Measurements from ENCODE around the gene TRIM25.

Gene TRIM25

GRCh38 chr17:56884483-56885311 is 29.2 kb downstream of the TRIM25 start:
- Mint-ChIP-seq H3K27me3 (no peaks in the 10 kb centered on the region), H3K36me3 (ENCODE audit: insufficient read depth) (peaks cover 12% of the 10 kb centered on the region), H3K27ac (no peak overlapping the region), H3K9me3 (no peaks in the 10 kb centered on the region), H3K4me3 (no peak overlapping the region), H3K4me1 (ENCODE audit: low read depth in 2 of 2) (no peaks in the 10 kb centered on the region)
- no peak for ATAC-seq (replicated peaks)
- DNase-seq: no peak

GRCh38 chr17:56883616-56884015 is 30.2 kb downstream of the TRIM25 start:
- no peak for ATAC-seq (replicated peaks)
- no peak for DNase-seq
- peaks cover 12% of the 10 kb centered on the region for H3K36me3 Mint-ChIP-seq (ENCODE audit: insufficient read depth)
- no peak overlapping the region for H3K27ac Mint-ChIP-seq
- H3K4me1 Mint-ChIP-seq (ENCODE audit: low read depth in 2 of 2): no peaks in the 10 kb centered on the region
- no peaks in the 10 kb centered on the region for H3K27me3 Mint-ChIP-seq
- no peak overlapping the region for H3K4me3 Mint-ChIP-seq
- H3K9me3 Mint-ChIP-seq: no peaks in the 10 kb centered on the region

DNA sequence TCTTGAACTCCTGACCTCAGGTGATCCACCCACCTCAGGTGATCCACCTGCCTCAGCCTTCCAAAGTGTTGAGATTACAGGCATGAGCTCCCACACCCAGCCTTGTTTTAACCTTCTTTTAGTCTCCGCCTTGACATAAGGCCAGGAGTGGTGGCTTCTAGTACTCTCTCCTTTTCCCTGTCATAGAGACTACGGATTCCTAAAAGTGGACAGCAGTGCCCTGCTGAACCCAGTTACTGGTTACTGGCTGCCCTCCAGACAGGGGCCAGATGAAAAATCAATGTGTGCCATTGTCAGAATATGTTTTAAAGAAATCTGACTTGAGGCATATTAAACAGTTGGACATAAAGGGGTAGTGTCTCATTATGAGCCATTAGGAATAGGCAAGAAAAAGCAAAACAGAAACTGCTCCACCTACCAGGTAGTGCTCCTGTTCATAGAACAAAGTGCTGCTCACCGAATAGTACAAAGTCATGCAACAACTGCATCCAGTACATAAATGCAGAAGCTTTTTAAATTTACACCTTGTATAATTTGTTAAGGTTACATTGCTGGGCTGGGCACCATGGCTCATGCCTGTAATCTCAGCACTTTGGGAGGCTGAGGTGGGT is 32.1 kb downstream of the TRIM25 start:
- no peaks in the 10 kb centered on the region for H3K9me3 Mint-ChIP-seq
- no peak for ATAC-seq (replicated peaks)
- peaks cover 7% of the 10 kb centered on the region for H3K36me3 Mint-ChIP-seq (ENCODE audit: insufficient read depth)
- peak overlapping the region in 1 of 2 donors; percentile 44 for H3K27ac Mint-ChIP-seq
- H3K4me3 Mint-ChIP-seq: no peak overlapping the region
- DNase-seq: no peak
- no peaks in the 10 kb centered on the region for H3K27me3 Mint-ChIP-seq
- H3K4me1 Mint-ChIP-seq (ENCODE audit: low read depth in 2 of 2): no peaks in the 10 kb centered on the region

GRCh38 chr17:56880571-56880970 is 33.3 kb downstream of the TRIM25 start:
- Mint-ChIP-seq H3K36me3 (ENCODE audit: insufficient read depth) (peaks cover under 1% of the 10 kb centered on the region), H3K4me3 (no peak overlapping the region), H3K9me3 (no peaks in the 10 kb centered on the region), H3K4me1 (ENCODE audit: low read depth in 2 of 2) (no peaks in the 10 kb centered on the region), H3K27me3 (peaks cover 0 to 6% of the 10 kb centered on the region in 2 donors), H3K27ac (no peak overlapping the region)
- no peak for DNase-seq
- no peak for ATAC-seq (replicated peaks)

- Mint-ChIP-seq H3K27ac (no peak overlapping the region), H3K36me3 (ENCODE audit: insufficient read depth) (no peaks in the 10 kb centered on the region), H3K4me1 (ENCODE audit: low read depth in 2 of 2) (no peaks in the 10 kb centered on the region), H3K9me3 (no peaks in the 10 kb centered on the region), H3K27me3 (peaks cover 0 to 6% of the 10 kb centered on the region in 2 donors), H3K4me3 (no peak overlapping the region)
- no peak for ATAC-seq (replicated peaks)
- DNase-seq: no peak
Observed at GRCh38 chr17:56880133-56880532, 33.7 kb downstream of the TRIM25 start.

GRCh38 chr17:56879280-56879679 is 34.6 kb downstream of the TRIM25 start:
- DNase-seq (no peak), ATAC-seq (replicated peaks) (no peak)
- no peak overlapping the region for H3K4me3 Mint-ChIP-seq
- H3K36me3 Mint-ChIP-seq (ENCODE audit: insufficient read depth): no peaks in the 10 kb centered on the region
- H3K4me1 Mint-ChIP-seq (ENCODE audit: low read depth in 2 of 2): no peaks in the 10 kb centered on the region
- no peak overlapping the region for H3K27ac Mint-ChIP-seq
- H3K9me3 Mint-ChIP-seq: no peaks in the 10 kb centered on the region
- H3K27me3 Mint-ChIP-seq: peaks cover 0 to 11% of the 10 kb centered on the region in 2 donors

GRCh38 chr17:56876766-56877179 is 37.1 kb downstream of the TRIM25 start:
- DNase-seq: no peak
- Mint-ChIP-seq H3K9me3 (no peaks in the 10 kb centered on the region), H3K27me3 (peaks cover 9 to 11% of the 10 kb centered on the region in 2 donors), H3K27ac (no peak overlapping the region), H3K36me3 (ENCODE audit: insufficient read depth) (no peaks in the 10 kb centered on the region), H3K4me3 (no peak overlapping the region), H3K4me1 (ENCODE audit: low read depth in 2 of 2) (no peaks in the 10 kb centered on the region)
- no peak for ATAC-seq (replicated peaks)

- ATAC-seq (replicated peaks) (no peak), DNase-seq (no peak)
- Mint-ChIP-seq H3K27me3 (peaks cover 5 to 9% of the 10 kb centered on the region in 2 donors), H3K4me1 (ENCODE audit: low read depth in 2 of 2) (no peaks in the 10 kb centered on the region), H3K27ac (peak overlapping the region in 1 of 2 donors; percentile 31), H3K9me3 (no peaks in the 10 kb centered on the region), H3K36me3 (ENCODE audit: insufficient read depth) (peaks cover 8% of the 10 kb centered on the region), H3K4me3 (no peak overlapping the region)
Observed at GRCh38 chr17:56870081-56870651, 43.7 kb downstream of the TRIM25 start.

DNA sequence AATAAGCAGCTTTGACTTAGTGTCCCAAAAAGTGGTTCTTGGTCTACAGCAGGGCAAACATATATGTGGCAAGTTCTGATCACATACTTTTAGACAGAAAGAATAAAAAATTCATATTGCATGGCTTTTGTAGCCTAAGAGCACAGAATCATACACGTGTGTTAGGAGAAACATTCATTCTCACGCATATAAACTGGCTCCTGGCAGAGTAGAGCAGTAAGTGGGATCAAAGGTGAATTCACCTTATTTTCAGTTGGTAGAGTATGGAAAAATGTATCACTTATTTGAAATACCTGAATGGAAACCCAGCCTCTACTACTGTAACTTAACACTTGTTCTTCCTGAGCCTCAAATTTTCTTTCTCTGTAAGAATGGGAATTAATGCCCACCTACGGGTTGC is 45.1 kb downstream of the TRIM25 start:
- Mint-ChIP-seq H3K36me3 (ENCODE audit: insufficient read depth) (peaks cover 14% of the 10 kb centered on the region), H3K27me3 (peaks cover 0 to 9% of the 10 kb centered on the region in 2 donors)

DNA sequence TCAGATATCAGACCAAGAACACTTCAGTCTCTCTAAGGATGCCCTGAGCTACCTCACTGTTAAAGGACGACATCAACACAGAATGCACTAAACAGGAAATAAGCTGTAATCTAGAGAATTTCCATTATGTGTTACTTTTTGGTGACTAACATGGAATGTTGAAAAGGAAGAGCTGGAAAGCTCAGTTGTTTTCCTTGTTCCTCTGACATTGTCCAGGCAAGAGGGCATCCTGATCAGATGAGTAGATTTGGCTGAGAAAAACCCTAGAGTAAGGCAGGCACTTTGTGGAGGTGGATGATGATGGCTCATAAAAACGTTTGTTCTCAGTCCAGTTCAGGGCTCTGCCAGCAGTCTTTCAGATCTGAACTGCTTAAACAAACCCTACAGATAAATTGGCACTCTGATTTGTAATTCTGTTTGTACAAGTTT is 45.9 kb downstream of the TRIM25 start:
- Mint-ChIP-seq H3K36me3 (ENCODE audit: insufficient read depth) (peaks cover 20% of the 10 kb centered on the region), H3K27ac (peak overlapping the region in 1 of 2 donors; percentile 22)

More for the DNA sequence above, 45.1 kb downstream of the TRIM25 start:
- Mint-ChIP-seq H3K4me3 (no peak overlapping the region), H3K4me1 (ENCODE audit: low read depth in 2 of 2) (no peaks in the 10 kb centered on the region), H3K9me3 (no peaks in the 10 kb centered on the region), H3K27ac (no peak overlapping the region)
- DNase-seq (no peak), ATAC-seq (replicated peaks) (no peak)

DNA sequence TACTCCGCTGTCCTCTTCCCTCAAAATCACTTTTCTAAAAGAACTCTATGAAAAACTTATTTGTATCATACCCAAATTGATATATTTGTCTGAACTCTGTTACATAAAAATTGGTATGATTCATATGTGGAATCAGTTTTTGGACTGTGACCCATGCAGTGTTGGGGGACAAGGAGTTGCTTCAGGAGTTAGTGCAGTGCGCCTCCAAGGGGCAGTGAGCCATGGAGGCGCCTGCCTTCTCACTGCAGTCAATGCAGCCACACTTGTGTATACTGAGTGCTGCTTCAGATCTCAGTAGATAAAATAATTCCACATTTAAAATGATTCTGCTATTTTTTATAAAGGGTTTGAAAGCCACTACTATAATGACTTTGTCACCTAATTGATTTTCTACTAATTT is 47.4 kb downstream of the TRIM25 start:
- Mint-ChIP-seq H3K27ac (peak overlapping the region in 1 of 2 donors; percentile 3), H3K4me1 (ENCODE audit: low read depth in 2 of 2) (no peaks in the 10 kb centered on the region), H3K36me3 (ENCODE audit: insufficient read depth) (peaks cover 35% of the 10 kb centered on the region), H3K9me3 (no peaks in the 10 kb centered on the region), H3K27me3 (no peaks in the 10 kb centered on the region), H3K4me3 (no peak overlapping the region)
- no peak for DNase-seq
- no peak for ATAC-seq (replicated peaks)

More for the DNA sequence above, 45.9 kb downstream of the TRIM25 start:
- H3K9me3 Mint-ChIP-seq: no peaks in the 10 kb centered on the region
- DNase-seq: no peak
- no peaks in the 10 kb centered on the region for H3K4me1 Mint-ChIP-seq (ENCODE audit: low read depth in 2 of 2)
- no peak overlapping the region for H3K4me3 Mint-ChIP-seq
- peaks cover 0 to 2% of the 10 kb centered on the region in 2 donors for H3K27me3 Mint-ChIP-seq
- ATAC-seq (replicated peaks): no peak

DNA sequence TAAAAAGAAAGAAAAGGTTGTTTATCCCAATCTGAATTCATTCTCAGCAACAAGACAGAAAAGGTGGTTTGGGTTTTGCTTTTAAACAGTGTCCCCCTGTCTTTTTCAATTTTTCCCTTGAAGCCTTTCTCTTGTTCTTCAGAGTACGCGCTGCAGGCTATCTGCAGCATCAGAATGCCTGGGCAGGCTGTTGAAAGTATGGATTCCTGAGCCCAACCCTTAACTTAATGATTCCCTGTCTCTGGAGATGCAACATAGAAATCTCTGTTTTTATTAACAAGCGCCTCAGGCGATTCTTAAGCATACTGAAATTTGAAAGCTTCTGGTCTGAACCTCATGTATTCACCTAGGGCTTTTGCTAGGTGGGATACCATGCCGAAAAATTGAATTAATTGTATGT is 47.8 kb downstream of the TRIM25 start:
- DNase-seq (no peak), ATAC-seq (replicated peaks) (no peak)
- Mint-ChIP-seq H3K9me3 (no peaks in the 10 kb centered on the region), H3K4me3 (no peak overlapping the region), H3K4me1 (ENCODE audit: low read depth in 2 of 2) (no peaks in the 10 kb centered on the region), H3K36me3 (ENCODE audit: insufficient read depth) (peaks cover 35% of the 10 kb centered on the region), H3K27me3 (no peaks in the 10 kb centered on the region), H3K27ac (peak overlapping the region in 1 of 2 donors; percentile 3)

DNA sequence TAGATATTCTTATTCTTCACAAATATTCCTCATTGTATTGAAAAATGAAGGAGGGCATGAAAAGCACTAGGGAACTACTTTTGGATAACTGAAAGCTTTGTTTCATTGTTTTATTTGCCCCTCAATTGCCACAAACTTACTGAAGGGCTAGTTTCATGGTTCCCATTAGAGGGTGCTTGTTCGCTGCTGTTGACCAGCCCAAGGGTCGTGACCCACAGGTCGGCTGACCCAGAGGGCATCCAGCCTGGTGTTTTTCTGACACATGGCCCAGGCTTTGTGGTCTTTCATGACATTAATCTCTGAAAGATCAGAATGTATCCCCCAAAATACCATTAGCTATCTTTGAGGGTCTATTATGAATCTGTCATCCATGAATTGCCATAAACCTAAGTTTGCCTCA is 49.9 kb downstream of the TRIM25 start:
- no peak overlapping the region for H3K27ac Mint-ChIP-seq
- H3K4me1 Mint-ChIP-seq (ENCODE audit: low read depth in 2 of 2): no peaks in the 10 kb centered on the region
- H3K36me3 Mint-ChIP-seq (ENCODE audit: insufficient read depth): peaks cover 36% of the 10 kb centered on the region
- no peaks in the 10 kb centered on the region for H3K9me3 Mint-ChIP-seq
- no peaks in the 10 kb centered on the region for H3K27me3 Mint-ChIP-seq
- no peak overlapping the region for H3K4me3 Mint-ChIP-seq
- ATAC-seq (replicated peaks) (no peak), DNase-seq (no peak)

DNA sequence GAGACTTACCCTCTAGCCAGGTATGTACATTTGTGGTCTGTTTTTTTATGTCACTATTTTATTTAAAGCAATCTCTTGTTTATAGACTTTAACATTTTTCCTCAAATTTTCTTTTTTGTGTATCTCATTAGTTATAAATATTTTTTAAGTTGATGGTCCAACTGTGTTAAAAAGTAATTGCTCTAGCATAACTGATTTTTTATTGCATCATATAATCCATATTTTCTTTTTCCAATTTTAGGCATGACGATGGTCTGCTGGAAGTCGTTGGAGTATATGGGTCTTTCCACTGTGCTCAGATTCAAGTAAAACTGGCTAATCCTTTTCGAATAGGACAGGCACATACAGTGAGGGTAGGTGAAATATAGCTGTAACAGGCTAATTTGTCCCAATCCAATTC is 52.0 kb downstream of the TRIM25 start:
- peak overlapping the region in 1 of 2 donors; percentile 38 for H3K27ac Mint-ChIP-seq
- no peak overlapping the region for H3K4me3 Mint-ChIP-seq
- no peaks in the 10 kb centered on the region for H3K9me3 Mint-ChIP-seq
- no peaks in the 10 kb centered on the region for H3K27me3 Mint-ChIP-seq
- H3K36me3 Mint-ChIP-seq (ENCODE audit: insufficient read depth): peaks cover 48% of the 10 kb centered on the region
- ATAC-seq (replicated peaks): no peak
- no peak for DNase-seq
- no peaks in the 10 kb centered on the region for H3K4me1 Mint-ChIP-seq (ENCODE audit: low read depth in 2 of 2)
